Lung (tissue), 16 donors: ENCODE results near the gene BEND3. TPM values are rescaled to one million over a fixed set of nuclear protein-coding genes. Genes with fewer than 3 reads are reported as not detected.
"Not testable (repeated sequence)": the region's sequence is repeated elsewhere in the genome, so short reads cannot be mapped to it uniquely, and the experiment has no call there.

Experiments used
- ATAC-seq: fragments of 200-7000 bp; cut with Tn5 transposase; one replicate; pipeline ENCODE4 v1.9.1; 2020; ENCODE audit warnings: moderate number of reproducible peaks; ENCODE audit not compliant: insufficient read depth, low FRiP score
- DNase-seq, 3 donors: peaks; one replicate each; pipeline ENCODE4 v3.0.0-alpha.2; 2013 to 2017
- H3K27ac ChIP-seq, 2 donors: one replicate each; pipeline ENCODE4 v1.5.1; 2013; ENCODE audit warnings: mild to moderate bottlenecking in 2 of 2, moderate library complexity in 2 of 2, control low read depth in 1 of 2, inconsistent platforms in 1 of 2, low read depth in 1 of 2, low read length in 1 of 2
- H3K27me3 ChIP-seq, 3 donors: one replicate each; pipeline ENCODE4 v1.5.1; 2013; ENCODE audit warnings: low read length in 2 of 3; ENCODE audit not compliant: control insufficient read depth in 3 of 3, insufficient read depth in 3 of 3
- H3K36me3 ChIP-seq, 4 donors: one replicate each; pipeline ENCODE4 v1.5.1; 2013; ENCODE audit warnings: low read length in 4 of 4, mild to moderate bottlenecking in 1 of 4, moderate library complexity in 1 of 4; ENCODE audit not compliant: control insufficient read depth in 4 of 4, insufficient read depth in 4 of 4
- H3K4me1 ChIP-seq, 5 donors: one replicate each; pipeline ENCODE4 v1.5.1; 2013; ENCODE audit warnings: low read length in 5 of 5, mild to moderate bottlenecking in 2 of 5, moderate library complexity in 1 of 5; ENCODE audit not compliant: control insufficient read depth in 5 of 5, insufficient read depth in 5 of 5
- H3K4me3 ChIP-seq: one replicate; pipeline ENCODE4 v1.5.1; 2013; ENCODE audit warnings: mild to moderate bottlenecking, control low read depth, moderate library complexity
- H3K9ac ChIP-seq, 2 donors: one replicate each; pipeline ENCODE4 v1.5.1; 2013; ENCODE audit warnings: low read length in 2 of 2, control low read depth in 1 of 2; ENCODE audit not compliant: insufficient read depth in 1 of 2
- H3K9me3 ChIP-seq, 4 donors: one replicate each; pipeline ENCODE4 v1.5.1; 2013; ENCODE audit warnings: low read length in 3 of 4, mild to moderate bottlenecking in 1 of 4, moderate library complexity in 1 of 4; ENCODE audit not compliant: control insufficient read depth in 4 of 4, insufficient read depth in 3 of 4
- WGBS, 2 donors: extraction: QIAGEN DNeasy Blood & Tissue Kit; methylation state at CpG; one replicate each; pipeline ENCODE4 v1.1.7; 2013; 5-methylcytosine and 5-hydroxymethylcytosine counted together
- long read RNA-seq, 5 donors: transcript quantifications; one replicate each; lab custom pipeline, GENCODE V29; 2026
- polyA plus RNA-seq, 2 donors: library from polyadenylated mRNA; stranded (reverse); fragments of 200-250 nt; gene quantifications; one replicate each; pipeline ENCODE4 v1.2.1, GENCODE V29; 2013
- total RNA-seq, 2 donors: library from RNA; depleted of rRNA in 1 of 2; stranded (reverse); fragments of >200 nt in 1 of 2; gene quantifications; one replicate each; pipeline ENCODE4 v1.2.1, GENCODE V29; 2014 to 2021
- TF ChIP-seq, protein P1 (sequence below): IDR thresholded peaks from 2 replicates; pipeline ENCODE4 v1.5.1; 2012; ENCODE audit warnings: mild to moderate bottlenecking; ENCODE audit errors: control extremely low read depth, extremely low read depth
- donor health status: control.
- donor health status: control.
- donor health status: Bipolar disorder and iron deficiency.
- donor health status: healthy.
- donor health status: DM: yes; HTN: yes; CAD: no.

BEND3 gene
- 1 to 10 TPM; 3.5 to 4.4 TPM for total RNA-seq
- polyA plus RNA-seq: 1 to 10 TPM; 1.2 to 1.5 TPM
- long read RNA-seq, donor 1, full-length matches to known transcripts: 1 of 1 reads
- long read RNA-seq, donor 1, partial matches to known transcripts: 0 of 1 reads
- long read RNA-seq, donor 1, other reads (novel, unspliced or antisense): 0 of 1 reads
- long read RNA-seq, donor 2, full-length matches to known transcripts: 1 of 1 reads
- long read RNA-seq, donor 2, partial matches to known transcripts: 0 of 1 reads
- long read RNA-seq, donor 2, other reads (novel, unspliced or antisense): 0 of 1 reads
- long read RNA-seq, donor 3, full-length matches to known transcripts: 1 of 1 reads
- long read RNA-seq, donor 3, partial matches to known transcripts: 0 of 1 reads
- long read RNA-seq, donor 3, other reads (novel, unspliced or antisense): 0 of 1 reads
- long read RNA-seq, donor 4: 0 reads
- long read RNA-seq, donor 5, full-length matches to known transcripts: 1 of 1 reads
- long read RNA-seq, donor 5, partial matches to known transcripts: 0 of 1 reads
- long read RNA-seq, donor 5, other reads (novel, unspliced or antisense): 0 of 1 reads

DNA sequence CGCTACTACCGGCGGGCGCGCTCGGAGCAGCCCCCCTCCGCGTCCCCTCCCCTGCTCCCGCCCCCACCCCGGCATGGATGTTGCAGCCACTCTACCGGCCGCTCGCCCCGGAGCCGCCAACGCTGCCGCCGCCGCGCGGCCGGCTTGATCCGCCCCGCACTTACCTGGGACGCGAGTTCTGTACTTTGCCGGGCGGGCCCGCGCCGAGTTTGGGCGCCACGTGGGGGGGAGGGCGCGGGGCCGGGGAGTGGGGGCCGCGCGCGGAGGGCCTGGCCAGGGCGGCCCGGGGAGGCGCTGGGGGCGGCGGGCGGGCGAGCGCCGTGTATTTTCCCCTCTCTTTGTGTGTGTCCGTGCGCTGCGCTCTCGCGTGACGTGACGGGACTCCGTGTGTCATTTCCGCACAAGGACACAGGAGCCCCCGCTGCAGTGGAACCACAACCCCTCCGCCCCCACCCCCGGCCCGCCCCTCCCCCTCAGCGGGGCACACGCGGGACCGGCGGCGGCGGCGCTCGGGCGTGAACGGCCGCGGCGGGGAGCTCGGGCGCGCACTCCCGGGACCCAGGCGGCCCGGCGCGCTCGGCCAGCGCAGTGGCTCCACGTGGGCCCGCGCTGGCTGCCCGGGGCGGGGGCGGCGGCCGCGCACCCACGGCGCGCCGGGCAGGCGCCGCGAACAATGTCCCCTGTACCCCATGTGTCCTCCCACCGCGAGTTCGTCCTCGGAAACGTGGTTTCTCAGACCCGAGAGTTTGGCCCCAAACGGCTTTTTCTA lies at the start of gene BEND3:
Gene BEND3 (minus strand): TSS at position 590 of the 769 bp plus-strand sequence. CDS start 16,230 bp downstream, outside the sequence.
- Histone ChIP-seq H3K9ac (peak within 1 kb of the TSS in 1 of 2 donors; percentile 34), H3K4me3 (peak within 1 kb of the TSS; percentile 77), H3K4me1 (peaks cover 0 to 18% (median under 1%) of the 10 kb centered on the region in 5 donors), H3K27ac (peak within 1 kb of the TSS; percentile 68 to 83), H3K36me3 (no peaks in the 10 kb centered on the region), H3K27me3 (peaks cover 0 to 5% (median 3%) of the 10 kb centered on the region in 3 donors), H3K9me3 (no peaks in the 10 kb centered on the region)
- WGBS, 2 donors: 0 to 1% methylated on average over 69 to 109 of the region's 109 CpGs
- peak; percentile 43 to 65 (median 63) for DNase-seq
- TF ChIP-seq, protein P1, sequence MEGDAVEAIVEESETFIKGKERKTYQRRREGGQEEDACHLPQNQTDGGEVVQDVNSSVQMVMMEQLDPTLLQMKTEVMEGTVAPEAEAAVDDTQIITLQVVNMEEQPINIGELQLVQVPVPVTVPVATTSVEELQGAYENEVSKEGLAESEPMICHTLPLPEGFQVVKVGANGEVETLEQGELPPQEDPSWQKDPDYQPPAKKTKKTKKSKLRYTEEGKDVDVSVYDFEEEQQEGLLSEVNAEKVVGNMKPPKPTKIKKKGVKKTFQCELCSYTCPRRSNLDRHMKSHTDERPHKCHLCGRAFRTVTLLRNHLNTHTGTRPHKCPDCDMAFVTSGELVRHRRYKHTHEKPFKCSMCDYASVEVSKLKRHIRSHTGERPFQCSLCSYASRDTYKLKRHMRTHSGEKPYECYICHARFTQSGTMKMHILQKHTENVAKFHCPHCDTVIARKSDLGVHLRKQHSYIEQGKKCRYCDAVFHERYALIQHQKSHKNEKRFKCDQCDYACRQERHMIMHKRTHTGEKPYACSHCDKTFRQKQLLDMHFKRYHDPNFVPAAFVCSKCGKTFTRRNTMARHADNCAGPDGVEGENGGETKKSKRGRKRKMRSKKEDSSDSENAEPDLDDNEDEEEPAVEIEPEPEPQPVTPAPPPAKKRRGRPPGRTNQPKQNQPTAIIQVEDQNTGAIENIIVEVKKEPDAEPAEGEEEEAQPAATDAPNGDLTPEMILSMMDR: no peak
- peak; percentile 7 for ATAC-seq

DNA sequence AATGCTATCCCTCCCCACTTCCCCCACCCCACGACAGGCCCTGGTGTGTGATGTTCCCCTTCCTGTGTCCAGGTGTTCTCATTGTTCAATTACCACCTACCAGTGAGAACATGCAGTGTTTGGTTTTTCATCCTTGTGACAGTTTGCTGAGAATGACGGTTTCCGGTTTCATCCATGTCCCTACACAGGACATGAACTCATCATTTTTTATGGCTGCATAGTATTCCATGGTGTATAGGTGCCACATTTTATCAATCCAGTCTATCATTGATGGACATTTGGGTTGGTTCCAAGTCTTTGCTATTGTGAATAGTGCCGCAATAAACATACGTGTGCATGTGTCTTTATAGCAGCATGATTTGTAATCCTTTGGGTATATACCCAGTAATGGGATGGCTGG lies 49.0 kb upstream of the BEND3 start:
- not testable (repeated sequence) for DNase-seq, H3K36me3 ChIP-seq, H3K4me3 ChIP-seq, ATAC-seq, H3K9ac ChIP-seq, H3K9me3 ChIP-seq, H3K4me1 ChIP-seq, H3K27ac ChIP-seq, H3K27me3 ChIP-seq
- WGBS, 2 donors: 95 to 98% methylated on average over 4 to 5 of the region's 5 CpGs

DNA sequence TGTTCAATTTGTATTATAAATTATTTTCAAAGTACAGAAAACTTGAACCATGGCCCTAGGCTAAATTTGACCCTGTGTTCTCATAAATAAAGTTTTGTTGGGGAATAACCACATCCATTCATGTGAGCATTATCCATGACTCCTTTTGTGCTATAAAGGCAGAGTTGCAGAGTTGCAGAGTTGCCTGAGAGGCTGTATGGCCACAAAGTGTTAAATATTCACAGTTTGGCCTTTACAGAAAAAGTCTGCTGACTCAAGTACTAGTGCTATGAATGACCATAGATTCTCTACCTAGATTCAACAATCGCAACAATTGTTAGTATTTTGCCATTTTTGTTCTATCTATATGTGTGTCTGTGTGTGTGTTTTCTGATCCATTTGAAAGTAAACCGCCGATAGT lies 46.2 kb upstream of the BEND3 start:
- ATAC-seq: no peak
- Histone ChIP-seq H3K4me1 (no peaks in the 10 kb centered on the region), H3K4me3 (no peak overlapping the region), H3K27me3 (no peaks in the 10 kb centered on the region), H3K9me3 (no peaks in the 10 kb centered on the region), H3K36me3 (no peaks in the 10 kb centered on the region), H3K9ac (no peak overlapping the region), H3K27ac (no peak overlapping the region)
- no peak for DNase-seq
- TF ChIP-seq, protein P1: no peak
- 97 to 99% methylated on average over 3 of the region's 3 CpGs for WGBS, 2 donors

DNA sequence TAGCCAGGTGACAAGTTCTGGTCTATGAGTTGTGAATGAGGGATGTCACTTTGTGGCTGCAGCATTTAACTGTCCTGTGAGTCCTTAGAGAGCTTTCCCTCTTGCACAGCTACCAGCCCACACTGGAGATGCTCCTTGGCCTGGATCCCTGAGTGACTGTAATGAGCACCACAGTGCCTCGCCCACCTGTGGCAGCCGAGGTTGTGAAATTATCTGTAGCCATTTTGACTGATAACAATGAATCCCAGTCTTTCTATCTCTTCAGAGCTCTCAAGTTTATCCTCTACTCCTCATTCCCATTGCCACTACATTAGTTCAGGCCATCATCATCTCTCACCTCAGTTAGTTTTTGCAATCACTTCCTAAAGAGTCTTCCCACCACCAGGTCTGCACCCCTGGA lies 41.3 kb upstream of the BEND3 start:
- H3K27me3 ChIP-seq: no peaks in the 10 kb centered on the region
- no peak overlapping the region for H3K9ac ChIP-seq
- peaks cover 0 to 16% (median 3%) of the 10 kb centered on the region in 5 donors for H3K4me1 ChIP-seq
- no peak for DNase-seq
- WGBS, 2 donors: 85 to 92% methylated on average over 2 of the region's 2 CpGs
- no peak overlapping the region for H3K27ac ChIP-seq
- H3K36me3 ChIP-seq: no peaks in the 10 kb centered on the region
- TF ChIP-seq, protein P1: no peak
- H3K4me3 ChIP-seq: no peak overlapping the region
- no peak for ATAC-seq
- no peaks in the 10 kb centered on the region for H3K9me3 ChIP-seq
